GM19025 (cell line): Measurements from ENCODE around the gene GNB5.

ENCODE experiments used
- ATAC-seq: cut with Tn5 transposase; IDR thresholded peaks from one replicate; pipeline ENCODE4 v1.9.1; 2021; ENCODE audit warnings: mild to moderate bottlenecking, low read depth, moderate library complexity; ENCODE audit not compliant: unreplicated experiment

Gene GNB5

DNA sequence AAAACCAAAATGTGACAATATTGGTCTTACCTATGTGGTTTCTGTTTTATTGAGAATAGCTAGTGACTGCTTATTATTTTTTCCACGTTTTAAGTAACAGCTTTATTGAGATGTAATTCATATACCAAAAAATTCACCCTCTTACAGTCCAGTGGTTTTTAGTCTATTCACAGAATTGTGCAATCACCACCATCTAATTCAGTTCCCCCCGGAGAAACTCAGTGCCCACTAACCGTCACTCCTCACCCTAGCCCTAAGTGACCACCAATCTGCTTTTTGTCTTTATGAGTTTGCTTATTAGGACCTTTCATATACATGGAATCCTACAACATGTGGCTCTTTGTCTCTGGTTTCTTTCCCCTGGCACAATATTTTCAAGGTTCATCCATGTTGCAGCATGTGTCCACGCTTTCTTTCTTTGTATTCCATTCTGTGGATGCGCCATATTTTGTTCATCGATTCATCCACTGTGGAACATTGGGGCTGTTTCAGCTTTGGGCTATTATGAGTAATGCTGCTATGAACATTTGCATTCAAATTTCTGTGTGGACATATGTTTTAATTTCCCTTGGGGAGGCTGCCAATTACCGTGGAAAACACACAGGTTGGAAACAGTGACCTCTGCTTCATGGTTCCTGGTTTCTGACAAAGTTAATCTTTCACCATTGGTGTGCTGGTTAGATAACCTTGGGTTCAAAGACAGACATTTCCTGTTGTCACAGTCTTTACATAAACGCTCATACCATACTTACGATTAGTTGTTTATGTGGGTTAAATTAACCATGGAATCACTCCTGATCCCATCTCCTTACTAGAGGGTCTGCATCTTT, 75.4 kb downstream of the GNB5 start:
- no peak for ATAC-seq

DNA sequence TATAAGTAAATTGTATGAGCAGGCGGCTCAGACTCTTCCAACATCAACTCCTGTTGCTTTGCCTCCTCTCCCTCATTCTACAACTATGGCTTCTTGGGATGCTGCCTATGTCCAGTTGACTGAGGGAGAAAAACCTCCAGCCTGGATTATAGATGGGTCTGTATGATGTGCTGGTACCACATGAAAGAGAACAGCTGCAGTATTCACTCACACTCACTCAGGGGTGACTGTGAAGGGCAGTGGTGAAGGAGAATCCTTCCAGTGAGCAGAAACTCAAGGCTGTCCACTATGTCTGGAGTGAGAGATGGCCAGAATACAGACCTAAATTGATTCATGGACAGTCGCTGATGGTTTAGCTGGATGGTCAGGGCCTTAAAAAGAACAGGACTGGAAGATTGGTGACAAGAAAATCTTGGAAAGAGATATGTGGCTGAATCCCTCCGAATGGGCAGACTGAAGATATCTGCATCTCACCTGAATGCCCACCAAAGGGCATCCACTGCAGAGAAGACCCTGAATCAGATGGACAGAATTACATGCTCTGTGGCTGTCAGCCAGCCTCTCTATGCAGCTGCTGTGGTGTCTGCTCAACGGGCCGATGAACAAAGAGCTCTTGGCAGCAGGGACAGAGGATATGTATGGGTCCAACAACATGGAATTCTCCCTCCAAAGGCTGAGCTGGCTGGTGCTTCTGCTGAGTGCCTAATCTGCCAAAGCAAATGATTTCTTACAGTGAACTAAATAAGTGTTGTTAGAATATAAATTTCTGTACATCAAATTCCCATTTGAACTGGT, 76.7 kb downstream of the GNB5 start:
- ATAC-seq: no peak

DNA sequence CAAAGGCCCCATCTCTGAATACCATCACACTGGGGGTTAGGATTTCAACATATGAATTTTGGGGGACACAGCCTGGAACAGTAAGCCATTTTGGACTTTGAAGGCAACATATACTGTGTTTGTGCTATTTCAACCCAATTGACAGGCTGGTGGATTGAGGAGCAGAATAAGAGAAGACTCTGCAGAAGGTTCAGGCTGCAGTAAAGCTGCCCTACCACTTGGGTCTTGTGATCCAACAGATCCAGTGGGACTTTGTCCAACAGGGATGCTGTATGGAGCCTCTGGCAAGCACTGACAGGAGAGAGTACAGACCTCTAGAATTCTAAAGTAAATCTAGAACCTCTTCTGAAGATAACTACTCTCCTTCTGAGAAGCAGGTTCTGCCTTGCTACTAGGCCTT, 77.5 kb downstream of the GNB5 start:
- no peak for ATAC-seq

DNA sequence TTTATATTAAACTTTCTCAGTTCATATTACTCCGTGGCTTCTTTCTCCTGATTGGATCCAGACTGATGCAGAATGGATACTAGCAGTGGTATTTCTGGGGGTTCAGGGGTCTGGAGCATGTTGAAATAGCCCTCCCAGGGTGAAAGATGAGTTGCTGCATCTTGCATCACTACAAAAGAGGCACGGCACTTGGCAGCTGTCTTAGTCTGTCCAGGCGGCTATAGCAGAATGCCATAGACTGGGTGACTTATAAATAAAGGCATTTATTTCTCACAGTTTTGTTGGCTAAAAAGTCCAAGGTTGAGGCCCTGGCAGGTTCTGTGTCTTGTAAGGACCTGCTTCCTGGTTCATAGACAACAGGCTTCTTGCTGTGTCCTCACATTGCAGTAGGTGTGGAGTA, 78.0 kb downstream of the GNB5 start:
- no peak for ATAC-seq

DNA sequence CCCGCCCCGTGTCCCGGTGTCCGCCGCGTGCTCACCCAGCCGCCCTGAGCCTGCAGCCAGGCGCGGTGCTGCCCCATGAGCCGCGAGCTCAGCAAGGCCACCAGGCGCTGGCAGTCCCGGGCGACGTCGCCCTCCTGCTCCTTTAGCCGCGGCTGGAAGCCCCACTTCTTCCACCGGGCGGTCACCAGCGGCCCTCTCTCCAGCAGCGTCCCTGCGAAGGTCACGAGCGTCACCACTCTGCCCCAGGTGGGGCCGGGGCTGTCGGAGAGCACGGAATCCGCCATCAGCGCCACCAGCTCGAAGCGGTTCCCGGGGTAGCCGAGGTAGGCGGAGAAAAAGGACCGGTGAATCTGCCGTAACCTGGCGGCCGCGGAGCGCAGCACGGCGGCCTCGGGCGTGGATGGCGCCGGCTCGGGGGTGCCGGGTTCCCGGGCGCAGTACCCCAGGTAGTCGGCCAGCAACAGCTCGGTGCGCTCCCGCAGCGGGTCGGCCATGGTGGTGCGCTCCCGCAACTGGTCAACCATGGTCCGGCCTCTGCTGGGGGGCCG, 78.9 kb downstream of the GNB5 start:
- ATAC-seq: peak; percentile 33

DNA sequence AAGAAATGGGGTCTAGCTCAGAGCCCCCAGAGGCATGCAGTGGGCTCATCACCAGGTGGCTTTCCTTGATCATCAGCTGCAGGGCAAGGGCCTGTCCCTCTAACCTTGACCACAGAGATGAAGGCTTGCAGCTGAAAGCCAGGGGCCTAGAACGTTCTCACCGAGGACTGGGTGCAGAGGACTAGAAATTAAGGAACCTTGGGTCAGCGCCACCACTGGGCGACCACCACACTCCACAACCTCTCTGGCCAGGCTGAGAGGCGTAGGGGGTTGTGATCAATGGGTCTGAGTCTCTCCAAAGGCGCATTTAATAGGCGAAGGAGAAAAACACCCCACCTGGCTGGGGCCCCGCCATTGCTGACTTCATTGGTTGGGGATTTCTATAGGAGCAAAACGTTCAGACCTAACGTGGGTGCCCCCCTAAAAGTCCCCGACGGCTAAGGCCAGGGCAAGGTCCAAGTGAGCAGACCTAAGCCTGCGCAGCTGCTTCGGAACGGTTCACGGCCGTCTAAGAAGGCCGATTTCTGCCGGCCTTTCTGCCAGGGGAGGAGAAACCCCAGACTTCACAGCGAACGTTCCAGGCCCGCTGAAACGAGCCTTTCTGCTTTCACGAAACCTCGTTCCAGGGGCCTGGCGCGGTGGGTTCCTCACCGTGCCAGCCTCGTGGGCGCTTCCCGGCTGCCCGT, 79.5 kb downstream of the GNB5 start:
- no peak for ATAC-seq

DNA sequence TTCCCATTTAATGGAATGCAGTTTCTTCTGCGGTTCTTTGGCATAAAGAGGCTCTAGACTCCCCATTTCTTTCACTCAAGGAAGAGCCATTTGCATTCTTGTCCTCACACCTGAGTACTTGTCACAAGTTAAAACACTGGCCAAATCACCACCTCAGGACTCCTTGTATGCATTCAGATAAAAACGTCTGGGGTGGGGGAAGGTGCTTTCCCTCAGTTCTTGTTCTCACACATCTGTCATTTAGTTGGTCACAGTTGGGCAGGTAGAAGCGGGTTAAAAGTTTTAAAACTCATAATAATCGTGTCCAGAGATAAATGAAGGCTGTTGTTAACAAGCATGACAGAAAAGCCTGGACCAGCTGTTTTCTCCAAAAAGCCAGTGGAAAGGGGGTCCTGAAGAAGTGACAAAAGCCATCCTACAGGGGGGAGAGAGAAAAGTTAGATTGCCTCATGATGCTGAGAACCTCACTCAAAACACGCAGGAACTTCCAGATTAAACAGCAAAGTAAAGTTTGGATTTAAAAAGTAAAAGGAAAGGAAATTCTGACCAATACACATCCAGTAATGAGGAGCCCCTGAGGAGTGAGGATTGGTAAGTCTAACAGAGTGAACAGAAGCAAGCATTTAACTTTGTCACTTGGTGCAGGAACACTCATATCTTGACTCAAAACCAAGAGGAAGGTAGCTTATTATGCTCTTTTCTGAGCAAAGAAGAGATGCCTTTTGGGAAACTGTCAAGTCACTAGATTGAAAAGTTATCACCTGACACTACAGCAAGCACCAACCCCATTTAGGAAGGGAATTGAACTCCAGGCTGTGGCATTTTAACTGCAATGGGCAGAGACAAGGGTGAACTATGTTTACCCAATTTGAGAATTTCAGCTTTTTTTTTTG, 81.4 kb downstream of the GNB5 start:
- peak; percentile 33 for ATAC-seq

DNA sequence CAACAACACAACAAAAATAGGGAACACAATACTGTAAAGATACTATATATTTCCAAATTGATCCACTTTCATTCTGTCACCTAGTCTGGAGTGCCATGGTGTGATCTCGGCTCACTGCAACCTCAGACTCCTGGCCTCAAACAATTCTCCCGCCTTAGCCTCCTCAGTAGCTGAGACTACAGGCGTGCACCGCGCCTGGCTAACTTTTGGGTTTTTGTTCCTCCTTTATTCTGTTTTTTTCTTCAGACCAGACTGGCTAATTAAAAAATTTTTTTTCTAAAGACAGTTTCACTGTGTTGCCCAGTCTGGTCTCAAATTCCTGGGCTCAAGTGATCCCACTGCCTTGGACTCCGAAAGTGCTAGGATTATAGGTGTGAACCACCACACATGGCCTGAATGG, 84.0 kb downstream of the GNB5 start:
- ATAC-seq: no peak

DNA sequence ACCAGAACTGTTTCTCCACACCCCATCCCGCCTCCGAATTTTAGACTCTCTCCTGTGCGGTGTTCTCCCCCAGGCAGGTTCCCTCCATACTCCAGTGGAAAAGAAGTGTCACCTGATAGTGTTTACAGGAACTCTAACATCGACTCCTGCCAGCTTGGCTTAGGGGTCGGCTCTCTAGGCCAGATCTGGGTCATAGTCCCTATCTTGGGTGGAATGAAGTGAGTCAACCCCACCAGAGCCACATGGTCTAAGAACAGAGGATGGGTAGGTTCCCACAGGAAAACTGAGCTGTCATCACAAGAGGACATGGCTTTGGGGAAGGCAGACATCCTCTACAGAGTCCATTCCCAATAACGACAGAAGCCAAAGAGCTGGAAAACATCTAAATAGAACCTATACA, 84.6 kb downstream of the GNB5 start:
- no peak for ATAC-seq

DNA sequence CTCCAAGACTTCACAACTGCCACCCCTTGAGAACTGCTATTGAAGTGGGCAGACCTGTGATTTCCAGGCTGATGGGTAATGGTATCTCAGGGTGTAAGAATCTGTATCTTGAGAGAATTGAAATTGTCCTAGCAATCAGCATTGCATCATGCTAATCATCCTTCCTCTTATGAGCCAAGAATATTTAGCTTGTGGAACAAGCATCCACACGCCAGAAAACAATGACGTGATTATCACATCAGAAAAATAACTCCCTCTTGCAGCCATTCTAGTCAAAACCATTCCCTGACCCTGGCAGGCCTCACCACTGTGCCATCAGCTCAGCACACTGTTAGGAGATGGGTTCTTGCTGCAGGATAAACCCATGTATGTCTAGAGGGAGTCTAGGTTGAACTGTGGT, 85.3 kb downstream of the GNB5 start:
- no peak for ATAC-seq

DNA sequence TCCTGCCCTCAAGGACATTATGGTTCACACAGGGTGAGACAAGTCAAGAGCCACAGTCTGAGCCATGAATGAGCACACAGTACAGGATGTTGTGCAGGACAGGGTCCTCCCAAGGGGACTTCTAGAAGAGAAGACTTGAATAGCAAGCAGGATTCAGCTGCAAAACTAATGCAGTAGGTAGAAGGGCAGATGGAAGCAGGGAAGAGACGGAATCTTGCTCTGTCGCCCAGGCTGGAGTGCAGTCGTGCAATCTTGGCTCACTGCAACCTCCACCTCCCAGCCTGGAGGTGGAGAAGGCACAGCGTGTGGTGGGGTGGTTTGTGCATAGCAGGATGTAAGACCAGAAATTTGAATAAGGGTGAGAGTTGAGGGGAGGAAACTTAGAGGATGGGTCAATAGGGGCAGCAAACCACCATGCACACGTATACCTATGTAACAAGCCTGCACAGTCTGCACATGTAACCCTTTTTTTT, 86.6 kb downstream of the GNB5 start:
- ATAC-seq: peak; percentile 31

DNA sequence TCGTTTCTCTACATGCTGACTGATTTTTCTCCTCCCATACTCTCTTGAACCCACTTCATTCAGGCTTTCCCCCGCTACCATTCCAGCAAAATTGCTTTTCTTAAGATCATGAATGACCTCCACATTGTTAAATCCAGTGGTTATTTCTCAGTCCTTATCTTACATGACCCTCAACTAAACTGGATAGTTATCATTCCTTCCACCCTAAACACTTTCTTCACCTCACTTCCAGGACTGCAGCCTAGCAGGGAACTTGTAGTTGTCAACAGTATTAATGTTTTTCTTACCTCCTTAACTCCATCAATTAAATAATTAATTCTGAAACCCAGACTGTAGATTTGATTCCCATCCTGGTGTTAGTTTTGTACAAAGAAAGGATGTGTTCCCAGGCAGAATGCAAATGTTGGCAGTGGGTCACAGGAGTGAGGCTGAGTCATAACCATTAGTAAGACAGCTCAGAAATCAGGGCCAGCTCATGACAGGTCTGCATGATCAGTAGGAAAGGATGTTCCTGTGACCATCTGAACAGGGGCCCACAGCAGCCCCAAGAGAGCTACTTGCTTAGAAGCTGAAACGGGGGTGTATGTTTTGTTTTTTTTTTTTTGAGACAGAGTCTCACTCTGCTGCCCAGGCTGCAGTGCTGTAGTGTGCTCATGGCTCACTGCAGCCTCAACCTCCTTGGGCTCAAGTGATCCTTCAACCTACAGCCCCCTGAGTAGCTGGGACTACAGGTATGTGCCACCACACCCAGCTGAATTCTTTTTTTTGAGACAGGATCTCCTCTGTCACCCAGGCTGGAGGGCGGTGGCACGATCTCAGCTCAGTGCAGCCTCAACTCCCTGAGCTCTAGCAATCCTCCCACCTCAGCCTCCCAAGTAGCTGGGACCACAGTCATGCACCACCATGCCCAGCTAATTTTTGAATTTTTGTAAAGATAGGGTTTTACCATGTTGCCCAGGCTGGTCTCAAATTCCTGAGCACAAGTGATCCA, 87.7 kb downstream of the GNB5 start:
- ATAC-seq: peak; percentile 62

DNA sequence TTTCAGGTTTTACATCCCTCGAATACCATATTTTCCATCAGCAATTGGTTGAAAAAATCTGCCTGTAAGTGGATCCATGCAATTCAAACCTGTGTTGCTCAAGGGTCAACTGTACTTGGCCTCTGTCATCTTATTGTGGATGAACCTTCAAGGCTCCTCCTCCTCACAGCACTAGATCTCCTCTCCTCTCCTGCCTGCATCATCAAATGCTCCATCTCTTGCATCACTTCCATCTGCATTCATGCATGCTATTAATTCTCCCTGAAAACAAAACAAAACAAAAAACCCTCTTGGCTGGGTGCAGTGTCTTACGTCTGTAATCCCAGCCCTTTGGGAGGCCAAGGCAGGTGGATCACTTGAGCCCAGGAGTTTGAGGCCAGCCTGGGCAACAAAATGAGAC, 88.7 kb downstream of the GNB5 start:
- ATAC-seq: no peak

DNA sequence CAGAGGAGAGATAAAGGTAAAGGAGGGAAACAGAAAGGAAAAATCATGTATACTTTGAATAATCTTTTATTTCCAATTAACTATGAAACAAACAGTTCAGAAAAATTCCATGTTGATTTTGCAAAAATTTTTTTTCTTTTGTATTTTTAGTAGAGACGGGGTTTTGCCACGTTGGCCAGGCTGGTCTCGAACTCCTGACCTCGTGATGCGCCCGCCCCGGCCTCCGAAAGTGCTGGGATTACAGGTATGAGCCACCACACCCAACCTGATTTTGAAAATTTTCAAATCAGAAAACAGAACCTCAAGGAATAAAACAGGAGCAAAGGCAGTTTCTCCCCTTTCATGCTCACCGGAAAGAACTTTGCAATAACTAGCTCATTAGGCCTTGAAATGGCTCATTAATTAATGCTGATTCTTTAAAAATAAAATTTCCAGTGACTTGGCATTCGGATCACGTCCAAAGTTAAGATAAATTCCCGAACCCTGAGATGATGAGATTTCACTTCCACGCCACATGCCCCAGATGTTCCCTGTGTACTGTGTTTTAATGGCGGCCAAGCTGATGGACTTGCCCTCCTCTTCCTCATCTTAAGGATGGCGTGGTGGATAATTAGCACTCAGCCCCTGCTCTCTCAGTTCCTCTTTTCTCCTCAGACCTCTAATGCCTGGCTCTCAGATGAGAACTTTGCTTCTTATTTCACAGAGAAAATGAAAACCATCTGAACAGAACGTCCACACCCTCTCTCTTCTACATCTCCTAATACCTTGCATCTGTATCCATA, 89.5 kb downstream of the GNB5 start:
- ATAC-seq: no peak

DNA sequence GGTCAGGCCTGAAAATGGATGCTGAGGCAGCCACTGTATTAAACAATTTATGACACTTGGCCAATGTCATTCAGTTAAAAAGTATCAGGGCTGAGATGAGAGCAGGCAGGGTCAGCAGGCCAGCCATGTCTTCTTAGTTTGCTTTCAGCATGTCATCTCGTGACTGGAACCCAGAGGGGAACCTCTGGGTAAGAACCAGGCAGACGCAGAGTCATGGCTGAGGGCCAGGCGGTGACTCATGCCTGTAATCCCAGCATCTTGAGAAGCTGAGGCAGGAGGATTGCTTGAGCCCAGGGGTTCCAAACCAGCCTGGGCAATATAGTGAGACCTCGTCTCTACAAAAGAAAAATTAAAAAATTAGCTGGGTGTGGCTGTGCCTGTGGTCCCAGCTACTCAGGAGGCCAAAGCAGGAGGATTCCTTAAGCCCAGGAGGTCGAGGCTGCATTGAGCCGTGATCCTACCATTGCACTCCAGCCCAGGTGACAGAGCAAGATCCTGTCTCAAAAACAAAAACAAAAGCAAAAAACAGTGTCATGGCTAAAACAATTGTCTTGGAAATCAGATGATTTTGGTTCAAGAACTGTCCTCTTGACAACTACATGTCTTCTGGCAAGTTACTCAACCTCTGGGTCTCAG, 90.3 kb downstream of the GNB5 start:
- ATAC-seq: no peak

DNA sequence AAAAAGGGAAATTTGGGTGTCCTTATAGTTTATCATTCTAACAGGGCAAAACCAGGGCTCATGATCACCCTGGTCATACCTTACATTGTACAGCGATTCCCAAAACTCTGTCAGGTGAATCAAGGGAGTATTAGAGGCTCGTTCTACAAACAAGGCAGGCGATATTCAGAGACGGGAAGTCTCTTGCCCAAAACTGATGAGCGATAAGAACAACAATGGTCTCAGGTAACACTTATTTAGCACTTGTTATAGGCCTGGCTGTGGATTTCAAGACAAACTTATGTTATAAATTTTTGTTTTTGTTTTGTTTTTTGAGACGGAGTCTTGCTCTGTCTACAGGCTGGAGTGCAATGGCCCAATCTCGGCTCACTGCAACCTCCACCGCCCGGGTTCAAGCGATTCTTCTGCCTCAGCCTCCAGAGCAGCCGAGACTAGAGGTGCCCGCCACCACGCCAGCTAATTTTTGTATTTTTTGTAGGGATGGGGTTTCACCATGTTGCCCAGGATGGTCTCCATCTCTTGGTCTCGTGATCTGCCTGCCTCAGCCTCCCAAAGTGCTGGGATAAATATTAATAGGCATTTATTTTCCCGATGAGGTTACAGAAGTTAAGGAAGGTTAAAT, 91.4 kb downstream of the GNB5 start:
- no peak for ATAC-seq

DNA sequence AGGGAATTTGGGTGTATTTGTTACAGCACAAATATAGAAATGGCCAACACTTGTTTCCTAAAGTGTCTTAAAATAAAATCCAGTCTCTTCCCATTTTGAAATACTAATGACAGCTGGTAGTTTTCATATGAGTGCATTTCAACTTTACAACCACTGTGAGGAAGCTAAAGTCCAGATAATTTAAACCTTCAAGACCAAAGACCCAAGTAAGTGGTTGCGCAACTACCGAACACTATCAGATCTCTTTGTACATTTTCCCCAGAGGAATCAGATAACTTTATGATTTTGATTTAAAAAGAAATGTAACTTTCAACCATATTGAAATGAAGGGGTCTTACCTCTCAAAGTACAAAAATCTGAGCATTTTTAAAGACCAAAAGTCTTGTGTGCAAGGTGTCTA, 92.9 kb downstream of the GNB5 start:
- no peak for ATAC-seq
